ENCODE measurements around the gene SLC6A18.

The SLC6A18 gene

GRCh38 chr5:1209489-1209852, 15.7 kb upstream of the SLC6A18 start:
- TF ChIP-seq CTCF (IDR thresholded peaks at IDR 0.05; ENCODE audit: extremely low read depth, missing control alignments), result no peak
- no peak for DNase-seq (ENCODE audit: low spot score)

DNA sequence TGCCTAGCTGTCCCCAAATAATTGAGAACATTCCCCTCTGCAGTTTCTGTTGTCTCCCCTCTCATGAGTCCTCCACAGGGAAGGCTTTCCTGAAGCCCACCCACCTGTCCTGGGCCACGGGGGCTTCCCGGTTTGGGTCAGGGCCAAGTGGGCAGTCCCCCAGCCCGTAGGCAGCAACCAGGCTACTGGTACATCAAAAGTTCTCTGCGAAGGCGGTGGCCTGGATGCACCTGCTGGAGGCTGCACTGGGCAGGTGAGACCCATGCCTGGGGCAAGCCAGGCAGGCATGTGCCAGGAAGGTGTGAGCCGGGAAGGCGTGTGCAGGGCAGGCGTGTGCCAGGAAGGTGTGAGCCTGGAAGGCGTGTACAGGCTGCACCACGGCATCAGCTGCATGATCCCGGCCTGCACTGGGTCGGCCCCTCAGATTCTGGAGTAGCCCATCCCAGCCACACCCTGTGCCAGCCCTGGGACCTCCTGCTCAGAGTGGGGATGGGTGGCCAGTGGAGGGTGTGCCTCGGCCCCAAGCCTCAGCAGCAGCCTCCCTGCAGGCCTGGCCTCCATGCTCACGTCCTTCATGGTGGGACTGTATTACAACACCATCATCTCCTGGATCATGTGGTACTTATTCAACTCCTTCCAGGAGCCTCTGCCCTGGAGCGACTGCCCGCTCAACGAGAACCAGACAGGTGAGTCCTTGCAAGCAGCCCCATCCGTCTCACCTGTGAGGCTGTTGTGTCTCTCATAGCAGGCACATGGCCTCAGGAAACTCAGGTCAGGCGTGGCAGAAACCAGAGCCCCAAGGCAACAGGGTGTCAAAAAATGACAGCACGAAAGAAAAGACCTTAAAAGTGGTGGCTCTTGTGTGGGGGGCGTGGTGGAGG, 15.0 kb upstream of the SLC6A18 start:
- DNase-seq (ENCODE audit: low spot score), result no peak
- TF ChIP-seq CTCF (IDR thresholded peaks at IDR 0.05; ENCODE audit: extremely low read depth, missing control alignments), result no peak

DNA sequence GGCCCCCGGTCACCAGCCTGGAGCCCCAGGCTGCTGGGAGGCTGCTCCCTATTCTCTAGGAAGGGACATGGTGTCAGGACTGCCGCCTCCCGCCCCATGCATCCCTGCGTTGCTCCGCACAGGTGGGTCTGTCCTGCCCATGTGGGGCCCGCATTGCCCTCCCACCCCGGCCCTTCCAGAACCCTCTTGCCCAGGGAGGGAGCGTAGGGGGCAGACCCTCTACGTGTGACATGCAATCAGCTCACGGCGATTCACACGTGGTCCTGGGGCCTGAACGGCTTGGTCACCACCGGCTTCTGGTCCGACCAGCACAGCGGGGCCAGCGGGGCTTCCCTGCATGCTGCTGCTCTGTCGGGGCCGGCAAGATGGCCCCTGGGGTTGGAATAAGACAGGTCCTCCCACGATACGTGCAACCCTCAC, 14.3 kb upstream of the SLC6A18 start:
- no peak for TF ChIP-seq CTCF (IDR thresholded peaks at IDR 0.05; ENCODE audit: extremely low read depth, missing control alignments)
- no peak for DNase-seq (ENCODE audit: low spot score)

- TF ChIP-seq CTCF (IDR thresholded peaks at IDR 0.05; ENCODE audit: extremely low read depth, missing control alignments), result no peak
- DNase-seq (ENCODE audit: low spot score), result no peak
Measured at GRCh38 chr5:1211701-1212100, 13.5 kb upstream of the SLC6A18 start.

GRCh38 chr5:1212271-1212670, 12.9 kb upstream of the SLC6A18 start:
- no peak for TF ChIP-seq CTCF (IDR thresholded peaks at IDR 0.05; ENCODE audit: extremely low read depth, missing control alignments)
- no peak for DNase-seq (ENCODE audit: low spot score)

DNA sequence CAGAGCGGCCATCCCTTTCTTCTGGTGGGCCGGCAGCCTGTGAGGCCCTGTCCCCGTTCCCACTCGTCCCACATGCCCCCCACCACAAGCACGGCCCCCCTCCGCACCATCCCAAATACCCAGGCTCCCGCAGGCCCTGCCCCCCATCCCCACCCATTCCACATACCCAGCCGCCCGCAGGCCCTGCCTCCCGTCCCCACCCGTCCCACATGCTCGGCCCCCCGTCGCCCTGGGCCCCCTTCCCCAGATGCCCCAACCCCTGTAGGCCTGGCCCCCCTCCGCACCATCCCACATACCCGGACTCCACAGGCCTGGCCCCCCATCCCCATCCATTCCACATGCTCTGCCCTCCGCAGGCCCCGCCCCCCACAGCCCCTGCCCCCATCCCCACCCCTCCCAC, 12.3 kb upstream of the SLC6A18 start:
- TF ChIP-seq CTCF (IDR thresholded peaks at IDR 0.05; ENCODE audit: extremely low read depth, missing control alignments), result no peak

GRCh38 chr5:1213508-1214162, 11.5 kb upstream of the SLC6A18 start:
- no peak for DNase-seq (ENCODE audit: low spot score)

More for the DNA sequence above, 12.3 kb upstream of the SLC6A18 start:
- no peak for DNase-seq (ENCODE audit: low spot score)

More at GRCh38 chr5:1213508-1214162, 11.5 kb upstream of the SLC6A18 start:
- TF ChIP-seq CTCF (IDR thresholded peaks at IDR 0.05; ENCODE audit: extremely low read depth, missing control alignments), result no peak

Measured in GM20000 (cell line).